B cell (primary cell): Measurements from ENCODE around the gene PACC1. TPM values are rescaled to one million over a fixed set of nuclear protein-coding genes. Genes with fewer than 3 reads are reported as not detected.

ENCODE experiments used
- ATAC-seq: fragments of 200-7000 bp; cut with Tn5 transposase; one replicate; pipeline ENCODE4 v1.10.0; 2021; ENCODE audit warnings: low read depth, mild to moderate bottlenecking, moderate number of reproducible peaks, moderate library complexity
- CTCF ChIA-PET: fragments of 350-600 bp; sonication (Branson Sonifier 250); formaldehyde crosslinking; loops from one replicate; lab custom pipeline; 2021; ENCODE audit warnings: antibody characterized with exemption, inconsistent platforms; lab: Charles Lee
- POLR2A ChIA-PET: fragments of 350-600 bp; sonication (Branson Sonifier 250); formaldehyde crosslinking; loops from one replicate; lab custom pipeline; 2021; ENCODE audit warnings: antibody characterized with exemption; lab: Charles Lee
- DNase-seq: peaks from one replicate; pipeline ENCODE4 v3.0.0; 2013
- H2AFZ ChIP-seq: 2 replicates; pipeline ENCODE4 v1.6.1; 2012; ENCODE audit warnings: mild to moderate bottlenecking, low read depth, low read length; ENCODE audit not compliant: insufficient read depth, poor library complexity, severe bottlenecking
- H3K27ac ChIP-seq, 2 donors: 1 replicate in 1 of 2; 2 replicates in 1 of 2; pipeline ENCODE4 v1.5.1; 2012 to 2013; ENCODE audit warnings: low read length in 2 of 2, mild to moderate bottlenecking in 2 of 2, moderate library complexity in 1 of 2
- H3K27me3 ChIP-seq, 4 experiments: fragments of 200-600 bp in 1 of 4; sonication (generic) in 1 of 4; replicated peaks in 1 of 4; 1 replicate in 2 of 4; 2 replicates in 2 of 4; pipeline versions ENCODE4 v1.6.1 to v1.7.0; 2013 to 2016; ENCODE audit warnings: low read length in 3 of 4, mild to moderate bottlenecking in 2 of 4, mixed read lengths in 1 of 4, moderate library complexity in 1 of 4; ENCODE audit not compliant: insufficient read depth in 4 of 4, control insufficient read depth in 3 of 4; ENCODE audit errors: control extremely low read depth in 1 of 4
- H3K36me3 ChIP-seq, 2 experiments: replicated peaks in 1 of 2; 1 replicate in 1 of 2; 2 replicates in 1 of 2; pipeline versions ENCODE4 v1.6.1 to v1.7.1; 2013; ENCODE audit warnings: low read length in 1 of 2; ENCODE audit not compliant: insufficient read depth in 2 of 2, control insufficient read depth in 1 of 2; ENCODE audit errors: control extremely low read depth in 1 of 2, extremely low read depth in 1 of 2
- H3K4me1 ChIP-seq, 2 donors: fragments of 200-600 bp in 1 of 2; sonication (generic) in 1 of 2; 1 replicate in 1 of 2; 2 replicates in 1 of 2; pipeline versions ENCODE4 v1.5.1 to v1.6.1; 2013 to 2017; ENCODE audit warnings: low read length in 2 of 2; ENCODE audit not compliant: control insufficient read depth in 2 of 2, insufficient read depth in 2 of 2
- H3K4me2 ChIP-seq: replicated peaks from 2 replicates; pipeline ENCODE3; 2012; ENCODE audit warnings: mild to moderate bottlenecking, low read depth, low read length; ENCODE audit not compliant: poor library complexity, severe bottlenecking
- H3K4me3 ChIP-seq, 5 experiments: fragments of 200-600 bp in 1 of 5; sonication (generic) in 1 of 5; 1 replicate in 3 of 5; 2 replicates in 2 of 5; pipeline versions ENCODE4 v1.5.1 to v1.7.0; 2011 to 2016; ENCODE audit warnings: low read length in 4 of 5, mild to moderate bottlenecking in 4 of 5, low read depth in 2 of 5, control low read depth in 1 of 5, moderate library complexity in 1 of 5; ENCODE audit not compliant: insufficient read depth in 1 of 5; ENCODE audit errors: control extremely low read depth in 1 of 5, extremely low read depth in 1 of 5
- H3K79me2 ChIP-seq: fragments of 200-600 bp; sonication (generic); one replicate; pipeline ENCODE4 v1.6.0; 2016; ENCODE audit warnings: low read length; ENCODE audit not compliant: control insufficient read depth, insufficient read depth
- H3K9ac ChIP-seq: fragments of 200-600 bp; sonication (generic); 2 replicates; pipeline ENCODE4 v1.6.1; 2017; ENCODE audit warnings: mild to moderate bottlenecking, low read length, moderate library complexity
- H3K9me3 ChIP-seq, 3 donors: one replicate each; pipeline versions ENCODE4 v1.6.1 to v1.7.1; 2013; ENCODE audit warnings: low read length in 2 of 3; ENCODE audit not compliant: control insufficient read depth in 2 of 3, insufficient read depth in 1 of 3; ENCODE audit errors: control extremely low read depth in 1 of 3
- H4K20me1 ChIP-seq: 2 replicates; pipeline ENCODE4 v1.6.0; 2012; ENCODE audit warnings: mild to moderate bottlenecking, low read length; ENCODE audit not compliant: insufficient read depth, control insufficient read depth, poor library complexity, severe bottlenecking
- H3K27ac Mint-ChIP-seq: one replicate; pipeline ENCODE4 v1.8.0; 2021; ENCODE audit warnings: mixed read lengths
- H3K27me3 Mint-ChIP-seq: one replicate; pipeline ENCODE4 v1.8.0; 2021; ENCODE audit warnings: mixed read lengths
- H3K4me1 Mint-ChIP-seq: one replicate; pipeline ENCODE4 v1.8.0; 2021; ENCODE audit warnings: mixed read lengths
- H3K4me3 Mint-ChIP-seq: one replicate; pipeline ENCODE4 v1.8.0; 2021; ENCODE audit warnings: mixed read lengths
- H3K9me3 Mint-ChIP-seq: one replicate; pipeline ENCODE4 v1.8.0; 2022; ENCODE audit warnings: mixed read lengths; ENCODE audit not compliant: insufficient read depth
- EZH2 ChIP-seq: IDR thresholded peaks from 2 replicates; pipeline ENCODE4 v1.6.1; 2012; ENCODE audit warnings: borderline replicate concordance, low read depth, mild to moderate bottlenecking, moderate library complexity, low read length; ENCODE audit not compliant: insufficient read depth, poor library complexity, severe bottlenecking
- WGBS: methylation state at CpG from one replicate; pipeline ENCODE4 v1.1.5; 2013; ENCODE audit warnings: missing lambda C conversion rate; ENCODE audit not compliant: insufficient coverage; 5-methylcytosine and 5-hydroxymethylcytosine counted together
- intact Hi-C: fragments of 100-400 bp; cut with micrococcal nuclease; formaldehyde crosslinking; loops from one replicate; pipeline ENCODE4 v1.10.0; 2022
- polyA plus RNA-seq: library from polyadenylated mRNA; depleted of rRNA; stranded (reverse); fragments of >200 nt; gene quantifications from 2 replicates; pipeline ENCODE4 v1.2.3, GENCODE V29; 2012
- total RNA-seq, 2 donors: library from RNA; stranded (reverse); fragments of 120-200 nt in 1 of 2; gene quantifications; 1 replicate in 1 of 2; 2 replicates in 1 of 2; pipeline versions ENCODE4 v1.2.3 to v1.2.4, GENCODE V29; 2013 to 2022
- TF ChIP-seq, protein P1 (sequence below): fragments of 200-600 bp; IDR thresholded peaks from one replicate; pipeline ENCODE4 v1.8.0; 2022; ENCODE audit warnings: antibody characterized with exemption, mild to moderate bottlenecking

PACC1 gene
- total and polyA plus RNA-seq, 2 donors (not counting 1 experiment from before 2014, with no cell fraction given) = 15.9 to 18.3 TPM

- POLR2A ChIA-PET = interaction anchor here (0.6 kb wide), 1 partner anchor 393 kb away, joined by 9 read pairs; no protein-coding TSS in a partner anchor
- CTCF ChIA-PET = interaction anchor here (0.6 to 8.2 kb wide), 91 partner anchors 9 to 928 kb away, joined by 3 to 364 read pairs (median 5); partner anchors contain the start of genes DTL, INTS7 and PACC1
- WGBS = 20% methylated on average over 5 of the region's 10 CpGs
- no peak for TF ChIP-seq EZH2
- TF ChIP-seq, protein P1, sequence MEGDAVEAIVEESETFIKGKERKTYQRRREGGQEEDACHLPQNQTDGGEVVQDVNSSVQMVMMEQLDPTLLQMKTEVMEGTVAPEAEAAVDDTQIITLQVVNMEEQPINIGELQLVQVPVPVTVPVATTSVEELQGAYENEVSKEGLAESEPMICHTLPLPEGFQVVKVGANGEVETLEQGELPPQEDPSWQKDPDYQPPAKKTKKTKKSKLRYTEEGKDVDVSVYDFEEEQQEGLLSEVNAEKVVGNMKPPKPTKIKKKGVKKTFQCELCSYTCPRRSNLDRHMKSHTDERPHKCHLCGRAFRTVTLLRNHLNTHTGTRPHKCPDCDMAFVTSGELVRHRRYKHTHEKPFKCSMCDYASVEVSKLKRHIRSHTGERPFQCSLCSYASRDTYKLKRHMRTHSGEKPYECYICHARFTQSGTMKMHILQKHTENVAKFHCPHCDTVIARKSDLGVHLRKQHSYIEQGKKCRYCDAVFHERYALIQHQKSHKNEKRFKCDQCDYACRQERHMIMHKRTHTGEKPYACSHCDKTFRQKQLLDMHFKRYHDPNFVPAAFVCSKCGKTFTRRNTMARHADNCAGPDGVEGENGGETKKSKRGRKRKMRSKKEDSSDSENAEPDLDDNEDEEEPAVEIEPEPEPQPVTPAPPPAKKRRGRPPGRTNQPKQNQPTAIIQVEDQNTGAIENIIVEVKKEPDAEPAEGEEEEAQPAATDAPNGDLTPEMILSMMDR = peak; percentile 99
- DNase-seq (peak; percentile 84), ATAC-seq (peak; percentile 85)
- H3K9me3 Mint-ChIP-seq = no peaks in the 10 kb centered on the region
- Histone ChIP-seq H3K27ac (no peak overlapping the region), H3K4me3 (no peak overlapping the region), H3K27me3 (peaks cover 0 to 4% (median 0%) of the 10 kb centered on the region in 4 experiments), H4K20me1 (no peaks in the 10 kb centered on the region), H3K9me3 (no peaks in the 10 kb centered on the region), H3K9ac (no peak overlapping the region), H3K4me1 (peaks cover 0 to 6% of the 10 kb centered on the region in 2 donors), H3K4me2 (peak overlapping the region; percentile 17), H3K79me2 (no peaks in the 10 kb centered on the region), H2AFZ (peak overlapping the region; percentile 56), H3K36me3 (no peaks in the 10 kb centered on the region)
- H3K4me1 Mint-ChIP-seq = no peaks in the 10 kb centered on the region
- H3K4me3 Mint-ChIP-seq = no peak overlapping the region
- H3K27ac Mint-ChIP-seq = no peak overlapping the region
- H3K27me3 Mint-ChIP-seq = no peaks in the 10 kb centered on the region
- intact Hi-C loops = loop anchor here (1.0 kb wide), 6 partner anchors 88 to 776 kb away; no protein-coding TSS in a partner anchor
Observed at GRCh38 chr1:212455803-212456528, 41.3 kb upstream of the PACC1 start.

DNA sequence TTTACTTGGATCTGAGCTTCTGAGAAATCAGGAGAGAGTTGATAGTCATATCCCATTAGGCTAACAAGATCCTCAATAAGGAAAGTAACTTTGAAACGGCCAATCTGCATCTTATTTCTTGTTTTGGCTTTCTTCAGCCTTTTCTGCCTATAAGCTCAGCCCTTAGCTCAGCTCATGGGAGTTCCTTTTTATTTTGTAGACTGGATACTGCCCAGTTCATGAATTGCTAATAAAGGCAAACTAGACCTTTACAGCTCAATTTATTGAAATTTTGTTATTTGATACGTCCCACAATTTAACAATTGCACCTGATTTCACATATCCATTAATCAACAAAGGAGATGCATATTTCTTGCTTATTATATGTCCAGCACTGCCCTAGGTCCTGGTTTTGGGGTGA lies 40.7 kb upstream of the PACC1 start:
- Mint-ChIP-seq H3K27me3 (no peaks in the 10 kb centered on the region), H3K27ac (no peak overlapping the region), H3K4me3 (no peak overlapping the region), H3K9me3 (no peaks in the 10 kb centered on the region), H3K4me1 (no peaks in the 10 kb centered on the region)
- Histone ChIP-seq H3K27me3 (peaks cover 0 to 4% (median 0%) of the 10 kb centered on the region in 4 experiments), H3K79me2 (no peaks in the 10 kb centered on the region), H2AFZ (peak overlapping the region; percentile 56), H3K4me3 (no peak overlapping the region), H3K27ac (no peak overlapping the region), H3K4me1 (peaks cover 0 to 6% of the 10 kb centered on the region in 2 donors), H3K9me3 (no peaks in the 10 kb centered on the region), H3K36me3 (no peaks in the 10 kb centered on the region), H3K4me2 (no peak overlapping the region), H4K20me1 (no peaks in the 10 kb centered on the region), H3K9ac (no peak overlapping the region)
- ChIA-PET POLR2A (no interaction called here), CTCF (interaction anchor here (0.6 to 8.2 kb wide), 82 partner anchors 9 to 875 kb away, joined by 3 to 364 read pairs (median 6); partner anchors contain the start of genes DTL, INTS7 and PACC1)
- intact Hi-C loops = no loop called here
- WGBS = 90% methylated on average over 1 of the region's 2 CpGs
- TF ChIP-seq, protein P1 = no peak
- TF ChIP-seq EZH2 = no peak
- DNase-seq = no peak
- ATAC-seq = no peak
